Natural killer cell treated with Interleukin-12 subunit alpha and Interleukin-12 subunit beta and Interleukin-15 and Interleukin-18, amount 100 ng/mL, for 72 hours (primary cell): ENCODE data around the gene MN1. TPM values are rescaled to one million over a fixed set of nuclear protein-coding genes. Genes with fewer than 3 reads are reported as not detected.

Source experiments
- ATAC-seq, 2 donors: fragments of 150-1000 bp; cut with Tn5 transposase in 1 of 2; sonication (Bioruptor Pico), chemical (Tn5 transposase) in 1 of 2; 2 replicates each; pipeline ENCODE4 v1.10.0; 2021
- DNase-seq: peaks from one replicate; pipeline ENCODE4 v3.0.0; 2022; ENCODE audit warnings: low spot score
- H3K27ac Mint-ChIP-seq, 2 donors: 1 replicate in 1 of 2; 2 replicates in 1 of 2; pipeline ENCODE4 v1.8.0; 2022; ENCODE audit warnings: mixed read lengths in 2 of 2, mild to moderate bottlenecking in 1 of 2, moderate library complexity in 1 of 2
- H3K27me3 Mint-ChIP-seq, 2 donors: 1 replicate in 1 of 2; 2 replicates in 1 of 2; pipeline ENCODE4 v1.8.0; 2022; ENCODE audit warnings: mixed read lengths in 2 of 2
- H3K36me3 Mint-ChIP-seq: one replicate; pipeline ENCODE4 v1.8.0; 2022; ENCODE audit warnings: mixed read lengths
- H3K4me1 Mint-ChIP-seq, 2 donors: 1 replicate in 1 of 2; 2 replicates in 1 of 2; pipeline ENCODE4 v1.8.0; 2022; ENCODE audit warnings: low read depth in 2 of 2, mixed read lengths in 2 of 2, mild to moderate bottlenecking in 1 of 2
- H3K4me3 Mint-ChIP-seq: one replicate; pipeline ENCODE4 v1.8.0; 2022; ENCODE audit warnings: mixed read lengths
- H3K9me3 Mint-ChIP-seq: 2 replicates; pipeline ENCODE4 v1.8.0; 2022; ENCODE audit warnings: mixed read lengths
- total RNA-seq, 2 donors: library from RNA; stranded (reverse); gene quantifications; one replicate each; pipeline ENCODE4 v1.2.3, GENCODE V29; 2022

MN1 gene
- total RNA-seq, 2 donors from 2014 or later = 0.61 to 2.5 TPM

DNA sequence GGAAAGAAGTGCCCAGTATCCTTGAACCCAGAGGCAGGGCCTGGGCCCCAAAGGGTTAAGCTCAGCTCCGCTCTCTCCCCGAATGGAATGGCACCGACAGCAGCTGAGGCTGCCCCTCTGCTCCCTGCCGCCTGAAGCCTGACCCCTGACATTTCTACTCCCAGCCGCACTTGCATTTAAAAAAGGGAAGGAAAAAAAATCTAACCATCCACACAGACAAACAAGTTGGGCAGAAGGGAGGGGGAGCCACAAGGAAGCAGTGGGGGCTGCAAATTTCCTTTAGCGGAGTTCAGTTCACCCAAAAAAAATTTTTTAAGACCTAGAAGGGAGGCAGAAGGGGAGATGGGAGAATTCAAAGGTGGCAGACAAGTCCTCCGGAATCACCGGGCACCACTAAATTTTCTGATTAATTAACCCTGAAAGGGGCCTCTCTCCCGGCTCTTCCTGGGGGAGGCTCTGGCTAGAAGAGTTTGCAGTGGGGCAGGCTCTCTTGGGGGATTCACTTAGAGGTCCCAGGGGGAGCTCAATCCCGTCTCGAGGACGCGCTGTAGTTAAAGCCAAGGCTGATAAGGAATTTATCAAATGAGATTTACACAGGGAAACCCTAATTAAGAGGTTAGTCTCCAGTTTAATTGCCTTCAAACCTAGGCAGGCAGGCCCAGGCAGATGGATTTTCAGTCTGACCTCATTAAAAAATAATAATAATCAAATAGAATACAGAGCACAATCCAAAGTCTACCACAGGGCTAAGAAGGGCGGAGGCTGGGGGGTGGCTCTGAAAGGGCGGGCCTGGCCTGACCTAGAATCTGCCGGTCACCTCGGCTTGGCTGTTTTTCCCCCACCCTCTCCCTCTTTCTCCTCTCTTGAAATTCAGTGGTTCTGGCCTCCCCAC lies 25.6 kb downstream of the MN1 start:
- peaks cover 0 to 3% of the 10 kb centered on the region in 2 donors for H3K27me3 Mint-ChIP-seq
- no peaks in the 10 kb centered on the region for H3K4me1 Mint-ChIP-seq
- ATAC-seq (no peak), DNase-seq (no peak)
- H3K36me3 Mint-ChIP-seq = no peaks in the 10 kb centered on the region
- no peaks in the 10 kb centered on the region for H3K9me3 Mint-ChIP-seq
- H3K4me3 Mint-ChIP-seq = no peak overlapping the region
- no peak overlapping the region for H3K27ac Mint-ChIP-seq

- ATAC-seq = no peak
- Mint-ChIP-seq H3K9me3 (no peaks in the 10 kb centered on the region), H3K27ac (no peak overlapping the region), H3K36me3 (no peaks in the 10 kb centered on the region), H3K27me3 (peaks cover 0 to 3% of the 10 kb centered on the region in 2 donors), H3K4me3 (no peak overlapping the region), H3K4me1 (no peaks in the 10 kb centered on the region)
- DNase-seq = no peak
These were observed 26.4 kb downstream of the MN1 start for GRCh38 chr22:27775087-27775698.

- Mint-ChIP-seq H3K4me3 (no peak overlapping the region), H3K27ac (no peak overlapping the region), H3K4me1 (no peaks in the 10 kb centered on the region), H3K27me3 (peaks cover 0 to 3% of the 10 kb centered on the region in 2 donors), H3K36me3 (no peaks in the 10 kb centered on the region), H3K9me3 (no peaks in the 10 kb centered on the region)
- ATAC-seq (no peak), DNase-seq (no peak)
These were observed 27.4 kb downstream of the MN1 start for GRCh38 chr22:27774200-27774599.

- DNase-seq = no peak
- no peaks in the 10 kb centered on the region for H3K36me3 Mint-ChIP-seq
- H3K4me3 Mint-ChIP-seq = no peak overlapping the region
- H3K27me3 Mint-ChIP-seq = peaks cover 0 to 3% of the 10 kb centered on the region in 2 donors
- H3K9me3 Mint-ChIP-seq = no peaks in the 10 kb centered on the region
- H3K4me1 Mint-ChIP-seq = no peaks in the 10 kb centered on the region
- ATAC-seq = no peak
- no peak overlapping the region for H3K27ac Mint-ChIP-seq
These were observed 28.5 kb downstream of the MN1 start for GRCh38 chr22:27772984-27773498.

GRCh38 chr22:27772081-27772983 lies 29.2 kb downstream of the MN1 start:
- Mint-ChIP-seq H3K27ac (no peak overlapping the region), H3K4me3 (no peak overlapping the region), H3K9me3 (no peaks in the 10 kb centered on the region), H3K36me3 (no peaks in the 10 kb centered on the region), H3K4me1 (no peaks in the 10 kb centered on the region), H3K27me3 (peaks cover 0 to 3% of the 10 kb centered on the region in 2 donors)
- ATAC-seq (no peak), DNase-seq (no peak)

- no peak overlapping the region for H3K4me3 Mint-ChIP-seq
- H3K36me3 Mint-ChIP-seq = no peaks in the 10 kb centered on the region
- H3K27ac Mint-ChIP-seq = no peak overlapping the region
- H3K4me1 Mint-ChIP-seq = no peaks in the 10 kb centered on the region
- H3K9me3 Mint-ChIP-seq = no peaks in the 10 kb centered on the region
- no peak for DNase-seq
- no peak for ATAC-seq
- H3K27me3 Mint-ChIP-seq = peaks cover 0 to 2% of the 10 kb centered on the region in 2 donors
These were observed 29.9 kb downstream of the MN1 start for GRCh38 chr22:27771637-27772036.

DNA sequence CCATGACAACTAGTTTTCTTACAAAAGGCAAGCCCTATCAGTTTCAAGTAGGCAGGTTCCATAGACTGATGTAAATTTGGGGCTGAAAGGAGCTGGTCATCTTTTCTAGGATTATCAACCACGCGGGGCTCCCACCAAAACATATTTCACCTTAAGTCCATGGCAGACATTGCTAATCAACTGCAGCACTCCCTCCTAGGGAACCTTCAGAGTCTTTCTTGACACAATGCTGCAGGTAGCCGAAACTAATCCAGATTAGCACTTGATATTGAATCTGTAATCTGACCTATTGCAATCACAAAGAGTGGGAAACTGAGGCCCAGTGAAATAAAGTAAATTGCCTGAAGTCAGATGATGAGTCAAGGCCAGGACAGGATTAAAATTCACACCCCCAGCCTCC lies 32.5 kb downstream of the MN1 start:
- Mint-ChIP-seq H3K27me3 (no peaks in the 10 kb centered on the region), H3K9me3 (no peaks in the 10 kb centered on the region), H3K4me3 (no peak overlapping the region), H3K4me1 (no peaks in the 10 kb centered on the region), H3K27ac (no peak overlapping the region), H3K36me3 (no peaks in the 10 kb centered on the region)
- DNase-seq (no peak), ATAC-seq (no peak)

DNA sequence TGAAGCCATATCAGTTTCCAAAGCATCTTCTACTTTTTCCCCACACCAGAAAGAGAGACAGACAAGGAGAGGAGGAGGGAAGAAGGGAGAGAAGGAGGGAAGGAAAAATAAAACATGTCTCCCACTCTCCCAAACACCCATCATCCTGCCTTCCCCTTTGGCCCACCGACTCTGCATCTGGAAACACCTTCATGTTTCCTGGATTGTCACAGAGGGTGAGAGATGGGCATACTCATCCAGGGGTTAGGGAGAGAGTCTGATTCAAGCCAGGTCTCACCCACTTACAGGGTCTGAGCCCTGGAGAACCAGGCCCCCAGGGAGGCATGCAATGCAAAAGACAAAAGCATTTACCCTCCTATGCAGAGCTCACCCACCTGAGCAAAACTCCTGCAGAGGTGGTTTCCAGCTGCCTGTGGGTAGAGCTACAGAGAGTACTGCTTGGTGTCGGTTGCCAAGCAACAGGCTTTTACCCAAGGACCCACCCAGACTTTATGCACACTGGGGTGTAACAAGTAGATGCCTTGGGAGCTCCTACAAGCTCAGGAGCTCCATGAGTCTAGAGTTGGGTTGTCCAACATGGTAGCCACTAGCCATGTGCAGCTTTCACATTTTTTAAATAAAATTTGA lies 33.4 kb downstream of the MN1 start:
- no peaks in the 10 kb centered on the region for H3K36me3 Mint-ChIP-seq
- DNase-seq (no peak), ATAC-seq (no peak)
- no peaks in the 10 kb centered on the region for H3K27me3 Mint-ChIP-seq
- no peak overlapping the region for H3K27ac Mint-ChIP-seq
- no peak overlapping the region for H3K4me3 Mint-ChIP-seq
- H3K9me3 Mint-ChIP-seq = no peaks in the 10 kb centered on the region
- H3K4me1 Mint-ChIP-seq = no peaks in the 10 kb centered on the region

GRCh38 chr22:27766679-27767078 lies 34.9 kb downstream of the MN1 start:
- no peaks in the 10 kb centered on the region for H3K9me3 Mint-ChIP-seq

GRCh38 chr22:27765706-27766291 lies 35.8 kb downstream of the MN1 start:
- ATAC-seq (peak in 1 of 2 donors; percentile 22), DNase-seq (no peak)
- Mint-ChIP-seq H3K4me1 (no peaks in the 10 kb centered on the region), H3K36me3 (no peaks in the 10 kb centered on the region), H3K9me3 (no peaks in the 10 kb centered on the region), H3K27ac (peak overlapping the region in 1 of 2 donors; percentile 21), H3K4me3 (no peak overlapping the region), H3K27me3 (no peaks in the 10 kb centered on the region)

More at GRCh38 chr22:27766679-27767078, 34.9 kb downstream of the MN1 start:
- Mint-ChIP-seq H3K4me1 (no peaks in the 10 kb centered on the region), H3K27ac (no peak overlapping the region), H3K36me3 (no peaks in the 10 kb centered on the region), H3K27me3 (no peaks in the 10 kb centered on the region), H3K4me3 (no peak overlapping the region)
- DNase-seq = no peak
- ATAC-seq = no peak

DNA sequence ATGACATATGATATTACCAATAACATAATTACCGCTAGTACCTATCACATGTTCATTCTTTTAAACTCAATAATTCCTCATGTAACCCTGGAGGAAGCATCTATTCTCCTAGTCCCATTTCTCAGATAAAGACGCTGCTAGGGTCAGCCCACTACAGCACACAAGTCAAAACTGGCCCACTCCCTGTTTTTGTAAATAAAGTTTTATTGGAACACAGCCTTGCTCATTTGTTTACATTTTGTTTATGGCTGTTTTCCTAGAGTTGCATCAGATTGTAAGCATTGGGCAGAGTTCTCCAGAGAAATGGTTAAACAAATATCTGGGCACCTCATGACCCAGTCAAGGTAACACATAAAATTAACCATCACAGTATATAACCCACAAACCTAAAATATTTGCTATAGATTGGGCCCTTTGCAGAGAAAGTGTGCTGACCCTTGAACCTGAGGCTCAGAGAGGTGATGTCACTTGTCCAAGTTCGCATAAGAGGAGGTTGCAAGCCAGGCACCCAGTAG lies 36.8 kb downstream of the MN1 start:
- no peak for DNase-seq
- no peaks in the 10 kb centered on the region for H3K9me3 Mint-ChIP-seq
- no peaks in the 10 kb centered on the region for H3K27me3 Mint-ChIP-seq
- no peaks in the 10 kb centered on the region for H3K36me3 Mint-ChIP-seq
- H3K27ac Mint-ChIP-seq = no peak overlapping the region
- H3K4me3 Mint-ChIP-seq = no peak overlapping the region
- ATAC-seq = no peak
- H3K4me1 Mint-ChIP-seq = no peaks in the 10 kb centered on the region

DNA sequence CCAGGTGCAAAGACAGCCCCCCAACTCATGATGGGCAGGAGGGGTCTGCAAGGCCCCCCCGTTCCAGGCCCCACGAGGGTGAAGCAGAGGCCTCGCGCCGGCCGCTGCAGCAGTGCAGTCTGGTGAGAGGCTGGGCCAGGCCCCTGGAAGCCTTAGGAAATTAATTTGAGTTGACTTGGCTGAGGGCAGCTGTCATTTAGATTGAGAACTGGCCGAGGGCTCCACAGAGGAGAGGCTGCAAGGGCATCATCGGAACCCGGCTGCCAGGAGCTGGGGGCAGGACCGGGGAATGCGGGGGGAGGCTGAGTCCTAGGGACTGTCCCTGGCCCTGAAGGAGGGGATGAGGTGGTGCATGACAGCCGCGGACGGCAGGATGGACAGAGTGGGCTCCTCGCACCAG lies 39.9 kb downstream of the MN1 start:
- H3K27me3 Mint-ChIP-seq = no peaks in the 10 kb centered on the region
- no peaks in the 10 kb centered on the region for H3K36me3 Mint-ChIP-seq
- H3K27ac Mint-ChIP-seq = no peak overlapping the region
- DNase-seq (no peak), ATAC-seq (no peak)
- H3K4me3 Mint-ChIP-seq = no peak overlapping the region
- no peaks in the 10 kb centered on the region for H3K4me1 Mint-ChIP-seq
- H3K9me3 Mint-ChIP-seq = no peaks in the 10 kb centered on the region

DNA sequence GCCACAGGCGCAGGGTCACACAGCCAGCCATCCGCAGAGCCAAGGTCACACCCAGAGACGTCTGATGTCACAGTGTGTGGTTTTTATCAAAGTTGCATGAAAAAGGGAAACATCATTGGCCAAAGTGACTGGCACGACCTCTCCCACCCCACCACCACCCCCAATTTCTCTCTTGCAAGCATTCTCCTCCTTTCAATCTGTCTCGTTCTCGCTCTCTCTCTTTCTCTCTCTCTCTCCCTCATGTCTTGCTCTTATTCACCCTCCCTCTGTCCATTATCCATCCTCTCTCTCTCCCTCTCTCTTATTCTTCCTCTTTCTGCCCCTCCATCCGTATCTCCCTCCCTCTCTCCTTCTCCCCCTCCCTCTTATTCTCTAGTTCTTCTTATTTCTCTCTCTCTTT lies 40.6 kb downstream of the MN1 start:
- no peak for DNase-seq
- no peaks in the 10 kb centered on the region for H3K4me1 Mint-ChIP-seq
- no peak for ATAC-seq
- no peak overlapping the region for H3K27ac Mint-ChIP-seq
- no peak overlapping the region for H3K4me3 Mint-ChIP-seq
- no peaks in the 10 kb centered on the region for H3K36me3 Mint-ChIP-seq
- H3K9me3 Mint-ChIP-seq = no peaks in the 10 kb centered on the region
- no peaks in the 10 kb centered on the region for H3K27me3 Mint-ChIP-seq
